HL-60/S4 treated with phorbol 12-myristate 13-acetate at 8.2 ng/mL for 4 days and 3 days (cell line): ENCODE data around the gene AXDND1.
"Not testable (repeated sequence)": the region's sequence is repeated elsewhere in the genome, so short reads cannot be mapped to it uniquely, and the experiment has no call there.

ENCODE experiments used
- in situ Hi-C: fragments of 300-500 bp; cut with MboI; formaldehyde crosslinking; loops from 2 replicates; pipeline ENCODE4 v1.15.0; 2022; ENCODE audit warnings: low sequenced_read_pairs

AXDND1 gene

DNA sequence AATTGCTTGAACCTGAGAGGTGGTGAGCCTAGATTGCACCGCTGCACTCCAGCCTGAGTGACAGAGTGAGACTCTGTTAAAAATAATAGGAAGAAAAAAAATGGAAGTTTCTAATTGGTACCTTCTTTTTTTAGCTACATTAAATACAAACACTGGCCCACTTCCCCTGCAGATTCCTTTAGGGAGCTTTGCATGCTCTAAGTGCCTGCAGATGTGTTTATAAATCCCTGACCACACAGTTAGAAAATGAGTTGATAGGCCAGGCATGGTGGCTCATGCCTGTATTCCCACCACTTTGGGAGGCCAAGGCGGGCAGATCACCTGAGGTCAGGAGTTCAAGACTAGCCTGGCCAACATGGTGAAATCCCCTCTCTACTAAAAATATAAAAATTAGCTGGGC, 4.1 kb upstream of the AXDND1 start:
- in situ Hi-C loops = loop anchor here (25.0 kb wide), 2 partner anchors 274 to 824 kb away; partner anchors contain the start of gene TOR3A

DNA sequence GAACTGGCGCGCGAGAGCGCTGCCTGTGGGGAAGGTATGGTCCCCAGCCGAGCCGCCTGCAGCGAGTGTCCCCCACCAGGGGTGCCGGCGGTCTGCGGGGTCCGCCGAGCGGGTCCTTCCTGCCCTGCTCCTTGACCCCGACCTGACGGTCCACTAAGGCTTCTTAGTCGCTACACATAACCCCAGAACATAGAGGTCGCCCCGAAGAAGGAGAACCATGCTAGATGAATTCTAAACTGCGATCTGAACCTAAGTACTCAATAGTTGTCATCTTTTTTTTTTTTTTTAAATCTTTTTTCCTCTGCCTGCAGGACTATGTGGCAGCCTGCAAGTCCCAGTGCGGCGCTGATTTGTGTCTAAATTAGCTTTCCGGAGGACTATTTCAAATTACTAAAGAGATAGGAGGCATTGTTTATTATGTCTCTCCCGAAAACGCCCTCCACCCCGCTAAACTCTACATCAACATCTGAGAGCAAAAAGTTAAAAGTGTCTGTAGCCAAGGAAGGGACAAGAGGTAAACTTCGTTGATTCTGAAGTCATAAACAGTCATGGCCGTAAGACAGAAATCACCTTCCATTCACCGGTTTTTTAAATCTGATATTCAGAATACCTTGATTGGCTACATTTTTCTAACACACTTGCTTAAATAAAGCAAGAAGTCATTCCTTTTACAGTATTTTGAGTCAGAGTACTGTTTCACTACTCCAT, 476 bp downstream of the AXDND1 start:
- in situ Hi-C loops = loop anchor here (25.0 kb wide), 2 partner anchors 279 to 829 kb away; partner anchors contain the start of gene TOR3A

DNA sequence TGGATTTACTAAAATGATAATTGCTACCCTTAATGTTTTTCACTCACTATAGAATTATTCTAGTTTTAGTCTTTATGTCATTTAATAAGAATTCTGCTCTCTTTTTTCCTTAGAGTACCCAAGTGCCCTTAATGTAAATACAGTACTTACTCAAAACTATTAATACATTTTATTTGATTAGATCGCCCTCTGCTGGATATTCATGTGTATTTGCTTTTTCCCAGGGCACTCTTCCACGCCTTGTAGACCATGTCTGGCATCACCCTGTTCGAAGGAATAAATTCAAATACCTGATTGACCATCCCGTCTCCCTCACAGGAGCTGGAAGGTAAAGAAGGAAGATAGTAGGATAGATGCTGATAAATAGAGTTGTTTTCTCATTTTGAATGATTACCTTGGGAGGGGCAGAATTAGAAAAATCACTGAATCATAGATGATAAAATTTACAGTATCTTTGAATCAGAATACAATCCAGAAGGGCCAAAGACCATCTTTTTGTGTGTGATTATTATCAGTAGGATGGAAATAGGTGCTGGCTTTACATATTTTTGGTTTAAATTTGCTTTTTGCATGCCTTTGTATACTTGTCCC, 4.1 kb downstream of the AXDND1 start:
- in situ Hi-C loops = loop anchor here (25.0 kb wide), 2 partner anchors 283 to 833 kb away; partner anchors contain the start of gene TOR3A

DNA sequence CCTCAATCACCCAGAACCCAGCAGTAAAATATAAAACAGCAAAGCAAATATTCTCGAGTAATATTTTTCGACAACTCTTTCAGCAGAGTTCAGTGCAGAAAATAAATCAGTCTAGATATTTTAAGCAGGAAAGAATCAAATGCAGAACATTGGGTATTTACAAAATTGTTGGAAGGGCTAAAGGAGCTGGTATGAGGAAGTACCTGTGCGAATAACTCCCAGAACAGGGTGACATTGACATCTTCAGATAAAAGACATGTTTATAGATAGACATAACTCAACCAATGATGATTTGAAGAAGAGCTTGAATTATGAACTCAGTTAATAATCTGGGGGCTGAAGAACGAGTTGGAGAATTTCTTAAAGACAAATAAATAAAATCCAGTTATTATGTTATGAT, 6.4 kb downstream of the AXDND1 start:
- in situ Hi-C loops = loop anchor here (25.0 kb wide), 2 partner anchors 285 to 835 kb away; partner anchors contain the start of gene TOR3A

DNA sequence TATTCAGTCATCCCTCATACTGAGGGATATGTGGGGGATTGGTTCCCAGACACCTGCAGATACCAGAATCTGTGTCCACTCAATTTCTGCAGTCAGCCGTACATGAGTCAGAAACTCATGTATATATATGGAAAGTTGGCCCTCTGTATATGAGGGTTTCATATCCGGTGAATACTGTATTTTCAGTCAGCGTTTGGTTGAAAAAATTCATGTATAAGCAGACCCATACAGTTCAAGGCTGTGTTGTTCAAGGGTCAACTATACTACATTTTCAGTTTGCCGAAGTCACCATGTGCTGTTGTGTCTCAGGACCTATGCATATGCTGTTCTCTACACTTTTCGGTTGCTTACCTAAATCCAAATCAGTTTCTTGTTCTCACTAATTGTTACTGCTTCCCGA, 10.5 kb downstream of the AXDND1 start:
- in situ Hi-C loops = no loop called here

DNA sequence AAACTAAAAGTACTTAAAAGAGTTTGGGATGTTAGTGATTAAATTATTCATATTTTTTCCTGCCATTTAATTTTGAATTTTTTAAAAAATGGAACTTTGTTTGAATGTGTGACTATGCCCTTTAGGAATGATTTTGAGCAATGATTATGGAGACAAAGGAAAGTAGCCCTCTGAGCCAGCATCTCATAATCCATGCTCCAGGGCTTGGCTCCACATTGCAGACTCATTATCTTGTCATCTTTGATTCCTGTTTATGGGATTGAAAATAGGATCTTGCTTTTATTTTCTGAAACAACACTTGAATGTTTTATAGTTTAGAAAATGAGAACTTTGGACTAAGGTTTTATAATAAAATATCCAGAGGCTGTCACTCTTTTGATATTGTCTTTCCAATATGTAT, 14.5 kb downstream of the AXDND1 start:
- in situ Hi-C loops = no loop called here

DNA sequence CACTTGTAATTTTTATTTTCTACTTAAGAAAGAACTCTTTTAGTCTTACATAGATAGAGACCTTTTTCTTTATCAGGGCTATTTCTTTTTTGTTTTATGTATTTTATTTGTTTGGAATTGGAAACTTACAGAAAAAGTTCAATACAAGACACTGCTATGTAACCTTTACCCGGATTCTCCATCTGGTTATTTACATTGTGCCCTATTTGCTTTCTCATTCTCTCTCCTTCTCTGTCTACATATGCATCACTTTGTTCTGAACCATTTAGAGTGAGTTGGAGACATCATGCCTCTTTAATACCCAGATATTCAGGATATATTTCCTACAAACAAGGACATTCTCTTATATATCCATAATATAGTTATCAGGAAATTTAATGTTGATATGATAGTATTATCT, 18.3 kb downstream of the AXDND1 start:
- in situ Hi-C loops = no loop called here

DNA sequence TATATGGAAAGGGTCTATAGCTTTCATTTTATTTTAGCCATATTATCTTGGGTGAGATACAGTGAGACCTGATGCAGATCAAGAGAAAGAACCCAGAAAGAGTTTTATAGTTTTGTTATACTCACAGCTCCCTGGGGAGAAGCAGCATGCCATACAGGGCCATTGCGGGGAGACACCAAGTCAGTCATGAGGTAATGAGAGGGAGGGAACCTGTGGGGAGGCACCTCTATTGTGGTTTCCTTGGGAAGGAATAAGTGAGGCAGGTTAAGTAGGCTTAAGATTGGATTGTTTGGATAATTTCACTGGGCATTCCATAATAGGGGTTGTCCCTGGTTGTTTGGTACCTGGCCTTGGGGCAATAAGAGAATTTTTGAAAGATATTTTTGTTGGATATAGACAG, 19.7 kb downstream of the AXDND1 start:
- in situ Hi-C loops = no loop called here

DNA sequence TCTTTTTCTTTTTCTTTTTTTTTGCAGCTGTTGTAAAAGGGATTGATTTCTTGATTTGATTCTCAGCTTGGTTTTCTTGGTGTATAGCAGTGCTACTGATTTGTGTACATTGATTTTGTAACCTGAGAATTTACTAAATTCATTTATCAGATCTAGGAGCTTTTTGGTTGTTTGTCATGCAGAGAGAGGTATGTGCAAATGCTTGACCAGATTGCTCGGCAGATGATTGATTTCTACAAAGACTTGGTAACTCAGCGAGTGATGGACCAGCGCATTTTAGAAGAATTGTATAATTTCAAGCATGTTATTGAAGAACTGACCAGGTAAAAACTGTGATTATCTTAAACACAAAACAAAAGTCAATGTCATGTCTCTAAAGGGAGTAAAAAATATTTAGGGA, 27.9 kb downstream of the AXDND1 start:
- in situ Hi-C loops = no loop called here

DNA sequence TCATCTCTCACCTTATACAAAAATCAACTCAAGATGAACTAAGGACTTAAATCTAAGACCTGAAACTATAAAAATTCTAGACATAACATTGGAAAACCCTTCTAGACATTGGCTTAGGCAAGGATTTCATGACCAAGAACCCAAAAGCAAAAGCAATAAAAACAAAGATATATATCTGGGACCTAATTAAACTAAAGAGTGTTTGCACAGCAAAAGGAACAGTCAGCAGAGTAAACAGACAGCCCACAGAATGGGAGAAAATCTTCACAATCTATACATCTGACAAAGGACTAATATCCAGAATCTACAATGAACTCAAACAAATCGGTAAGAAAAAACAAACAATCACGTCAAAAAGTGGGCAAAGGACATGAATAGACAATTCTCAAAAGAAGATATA, 33.6 kb downstream of the AXDND1 start:
- in situ Hi-C loops = not testable (repeated sequence)

DNA sequence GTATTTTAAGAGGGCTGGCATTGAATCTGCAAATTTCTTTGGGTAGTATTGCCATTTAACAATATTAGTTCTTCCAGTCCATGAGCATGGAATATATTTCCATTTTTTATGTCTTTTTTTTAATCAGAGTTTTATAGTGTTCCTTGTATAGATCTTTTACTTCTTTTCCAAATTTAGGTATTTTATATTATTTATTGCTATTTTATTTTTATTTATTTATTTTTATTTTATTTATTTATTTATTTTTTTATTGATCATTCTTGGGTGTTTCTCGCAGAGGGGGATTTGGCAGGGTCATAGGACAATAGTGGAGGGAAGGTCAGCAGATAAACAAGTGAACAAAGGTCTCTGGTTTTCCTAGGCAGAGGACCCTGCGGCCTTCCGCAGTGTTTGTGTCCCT, 52.0 kb downstream of the AXDND1 start:
- in situ Hi-C loops = not testable (repeated sequence)

DNA sequence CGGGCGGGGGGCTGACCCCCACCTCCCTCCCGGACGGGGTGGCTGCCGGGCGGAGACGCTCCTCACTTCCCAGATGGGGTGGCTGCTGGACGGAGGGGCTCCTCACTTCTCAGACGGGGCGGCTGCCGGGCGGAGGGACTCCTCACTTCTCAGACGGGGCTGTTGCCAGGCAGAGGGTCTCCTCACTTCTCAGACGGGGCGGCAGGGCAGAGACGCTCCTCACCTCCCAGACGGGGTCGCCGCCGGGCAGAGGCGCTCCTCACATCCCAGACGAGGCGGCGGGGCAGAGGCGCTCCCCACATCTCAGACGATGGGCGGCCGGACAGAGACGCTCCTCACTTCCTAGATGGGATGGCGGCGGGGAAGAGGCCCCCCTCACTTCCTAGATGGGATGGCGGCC, 52.9 kb downstream of the AXDND1 start:
- in situ Hi-C loops = not testable (repeated sequence)

DNA sequence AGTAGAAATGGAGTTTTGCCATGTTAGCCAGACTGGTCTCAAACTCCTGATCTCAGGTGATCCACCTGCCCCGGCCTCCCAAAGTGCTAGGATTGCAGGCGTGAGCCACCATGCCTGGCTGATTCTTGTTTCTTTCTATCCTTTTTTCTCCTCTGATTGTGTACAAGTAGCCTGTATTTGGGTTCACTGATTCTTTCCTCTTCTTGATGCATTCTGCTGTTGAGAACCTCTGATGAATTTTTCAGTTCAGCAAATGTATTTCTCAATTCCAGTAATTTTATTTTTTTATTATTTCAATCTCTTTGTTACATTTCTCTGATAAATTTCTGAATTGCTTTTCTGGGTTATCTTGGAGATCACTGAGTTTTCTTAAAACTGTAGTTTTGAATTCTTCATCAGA, 58.8 kb downstream of the AXDND1 start:
- in situ Hi-C loops = no loop called here

DNA sequence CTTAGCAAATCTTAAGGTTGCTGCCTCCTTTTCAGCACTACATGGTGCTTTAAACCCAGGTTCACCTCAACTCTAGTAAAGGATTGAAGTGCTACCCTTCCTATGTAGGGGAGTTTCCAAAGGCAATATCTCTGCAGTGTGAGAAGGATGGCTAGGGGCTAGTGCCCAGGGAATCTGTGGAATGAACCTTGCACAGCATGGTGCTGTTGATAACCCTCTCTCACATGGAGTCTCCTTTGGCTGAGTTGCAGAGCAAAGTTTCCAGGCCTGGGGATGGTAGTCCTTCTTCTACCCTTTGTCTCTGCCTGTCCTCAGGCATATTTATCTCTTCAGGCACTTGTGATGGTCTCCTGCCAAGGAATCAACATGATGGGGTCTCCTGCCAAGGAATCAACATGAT, 59.4 kb downstream of the AXDND1 start:
- in situ Hi-C loops = no loop called here

DNA sequence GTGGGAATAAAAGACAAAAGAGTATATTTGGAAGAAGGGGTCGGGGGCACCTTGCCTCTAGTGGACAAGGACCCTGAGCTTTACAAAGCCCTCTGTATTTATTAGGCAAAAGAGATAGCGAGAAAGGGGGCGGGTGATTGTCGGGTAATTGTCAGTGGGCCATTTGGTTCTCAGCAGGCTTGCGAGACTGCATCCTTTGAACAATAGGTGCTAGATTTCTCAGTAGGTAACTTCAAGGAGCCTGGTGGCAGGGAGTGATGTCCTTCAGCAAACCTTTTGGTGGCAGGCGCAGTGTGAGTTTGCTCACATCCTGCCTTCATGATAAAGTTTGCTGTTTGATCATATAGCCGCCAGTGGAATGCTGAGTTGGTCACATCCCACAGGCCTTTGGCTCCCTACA, 71.4 kb downstream of the AXDND1 start:
- in situ Hi-C loops = no loop called here

DNA sequence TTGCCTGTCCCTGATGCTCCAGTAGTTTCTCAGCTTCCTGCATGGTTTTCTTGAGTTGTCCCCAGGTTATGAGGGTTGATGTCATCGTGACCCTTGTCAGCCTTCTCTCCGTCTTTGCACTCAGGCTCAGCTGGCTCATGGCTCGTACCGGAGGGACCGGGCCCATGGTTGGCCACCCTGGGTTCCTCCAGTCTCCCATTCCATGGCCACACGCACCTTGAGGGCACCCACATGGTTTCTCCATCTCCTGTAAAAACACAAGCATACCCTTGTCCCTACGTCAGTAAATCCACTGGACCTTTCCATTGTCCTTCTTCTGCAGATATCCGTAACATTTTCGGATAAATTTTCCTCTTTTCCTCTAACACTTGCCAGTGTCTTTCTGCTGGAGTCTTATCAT, 73.9 kb downstream of the AXDND1 start:
- in situ Hi-C loops = not testable (repeated sequence)

DNA sequence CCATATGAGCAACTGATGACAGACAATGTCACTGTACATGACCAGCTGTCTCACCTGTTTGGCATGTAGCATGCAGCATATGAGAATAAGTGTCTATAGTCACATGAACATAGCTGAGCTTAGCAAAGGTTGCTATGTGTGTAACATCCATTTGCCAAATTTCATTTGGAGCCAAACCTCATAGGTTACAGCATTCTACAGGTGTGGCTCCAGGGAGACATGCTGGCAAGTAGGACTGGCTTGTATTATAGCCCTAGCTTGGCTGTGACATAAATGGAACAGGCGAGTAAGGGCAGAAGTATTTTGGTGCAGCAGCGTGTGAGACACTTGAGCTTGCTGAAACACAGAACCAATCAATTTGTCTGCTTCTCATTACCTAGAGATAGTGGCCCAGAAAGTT, 74.5 kb downstream of the AXDND1 start:
- in situ Hi-C loops = not testable (repeated sequence)

DNA sequence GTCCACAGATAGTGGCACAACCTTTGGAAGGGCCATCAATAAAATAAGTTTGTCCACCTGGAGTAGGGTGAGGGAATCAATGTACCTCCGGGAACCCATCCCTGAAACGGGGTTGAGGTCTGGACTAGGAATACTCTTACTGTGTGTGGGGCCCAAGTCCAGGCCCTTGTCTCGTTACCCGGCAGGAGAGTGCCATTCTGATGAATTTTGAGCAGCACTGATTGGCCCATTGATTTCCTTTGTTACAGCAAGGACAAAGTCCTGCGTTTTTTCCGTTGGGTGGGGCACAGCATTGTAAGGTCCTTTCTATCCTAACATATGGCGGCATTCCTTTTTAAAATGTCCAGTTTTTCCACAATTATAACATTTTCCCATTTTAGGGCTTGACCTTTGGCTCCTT, 75.2 kb downstream of the AXDND1 start:
- in situ Hi-C loops = no loop called here

DNA sequence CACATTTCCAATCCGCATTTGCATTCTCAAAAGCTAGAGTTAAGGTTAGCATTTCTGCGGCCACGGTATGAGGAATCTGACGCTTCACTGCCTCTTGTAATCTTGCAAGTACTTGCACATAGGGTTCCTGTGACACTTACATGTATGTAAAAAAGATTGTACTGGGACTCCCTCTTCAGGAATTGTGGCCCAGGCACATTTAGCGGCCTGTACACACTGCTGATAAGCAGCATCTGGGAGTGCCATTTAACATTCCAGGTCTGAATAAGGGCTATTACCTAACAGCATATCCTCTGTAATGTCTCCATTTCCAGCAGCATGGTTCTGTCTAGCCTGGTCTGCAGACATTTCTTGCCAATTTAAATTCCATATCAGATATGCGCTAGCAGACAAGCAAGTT, 75.7 kb downstream of the AXDND1 start:
- in situ Hi-C loops = no loop called here

DNA sequence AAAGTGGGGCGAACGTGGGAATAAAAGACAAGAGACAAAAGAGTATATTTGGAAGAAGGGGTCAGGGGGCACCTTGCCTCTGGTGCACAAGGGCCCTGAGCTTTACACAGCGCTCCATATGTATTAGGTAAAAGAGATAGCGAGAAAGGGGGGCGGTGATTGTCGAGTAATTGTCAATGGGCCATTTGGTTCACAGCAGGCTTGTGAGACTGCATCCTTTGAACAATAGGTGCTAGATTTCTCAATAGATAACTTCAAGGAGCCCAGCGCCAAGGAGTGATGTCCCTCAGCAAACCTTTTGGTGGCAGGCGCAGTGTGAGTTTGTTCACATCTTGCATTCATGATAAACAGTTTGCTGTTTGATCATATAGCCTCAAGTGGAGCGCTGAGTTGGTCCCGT, 77.1 kb downstream of the AXDND1 start:
- in situ Hi-C loops = not testable (repeated sequence)

DNA sequence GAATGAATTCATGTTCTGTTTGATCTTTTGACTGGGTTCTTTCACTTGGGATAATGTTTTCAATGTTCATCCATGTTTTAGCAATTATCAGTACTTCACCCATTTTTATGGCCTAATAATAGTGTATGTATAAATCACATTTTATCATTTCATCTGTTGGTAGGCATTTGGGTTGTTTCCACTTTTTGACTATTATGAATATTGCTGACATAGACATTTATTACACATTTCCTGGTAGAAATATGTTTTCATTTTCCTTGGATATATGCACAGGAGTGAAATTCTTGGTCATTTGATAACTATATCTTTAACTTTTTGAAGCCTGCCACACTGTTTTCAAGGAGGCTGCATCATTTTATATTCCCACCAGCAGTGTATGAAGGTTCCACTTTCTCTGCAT, 79.8 kb downstream of the AXDND1 start:
- in situ Hi-C loops = no loop called here

DNA sequence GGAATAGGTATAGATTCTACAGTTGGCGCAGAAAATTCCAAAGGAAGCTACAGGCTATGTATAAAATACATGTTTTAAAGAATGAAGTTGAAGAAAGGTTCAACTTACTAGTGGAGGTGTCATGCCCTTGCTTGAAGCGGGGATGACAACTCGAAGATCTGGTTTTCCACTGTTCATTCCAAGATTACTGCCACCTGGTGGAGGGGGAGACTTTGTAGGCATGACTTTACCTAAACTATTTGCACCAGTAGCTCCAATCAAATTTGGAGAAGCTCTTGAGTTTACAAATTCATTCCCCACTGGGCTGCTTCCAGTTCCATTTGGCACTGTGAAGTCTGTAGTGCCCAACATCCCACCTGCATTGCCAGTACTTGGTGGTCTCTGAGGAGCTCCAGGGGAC, 81.7 kb downstream of the AXDND1 start:
- in situ Hi-C loops = no loop called here
